HepG2 (cell line): ENCODE measurements around the gene ASXL1. TPM values are rescaled to one million over a fixed set of nuclear protein-coding genes. Genes with fewer than 3 reads are reported as not detected.

ENCODE experiments used
- AKNA ChIP-seq: sonication (generic); formaldehyde crosslinking; IDR thresholded peaks from 2 replicates; pipeline ENCODE4 v1.4.0; 2020; ENCODE audit warnings: missing genetic modification reagents, borderline replicate concordance
- CHCHD3 ChIP-seq: sonication (generic); formaldehyde crosslinking; IDR thresholded peaks from 2 replicates; pipeline ENCODE4 v1.8.0; 2022; ENCODE audit warnings: mild to moderate bottlenecking, missing genetic modification reagents, moderate library complexity
- GLI4 ChIP-seq: sonication (generic); formaldehyde crosslinking; IDR thresholded peaks from 2 replicates; pipeline ENCODE4 v1.5.1; 2020; ENCODE audit warnings: missing genetic modification reagents, mild to moderate bottlenecking, moderate library complexity, borderline replicate concordance
- JDP2 ChIP-seq: sonication (generic); formaldehyde crosslinking; IDR thresholded peaks from 2 replicates; pipeline ENCODE4 v1.8.1; 2022; ENCODE audit warnings: missing genetic modification reagents, borderline replicate concordance
- NCOA5 ChIP-seq: sonication (generic); formaldehyde crosslinking; IDR thresholded peaks from 2 replicates; pipeline ENCODE4 v1.4.0; 2020; ENCODE audit warnings: missing genetic modification reagents
- PAWR ChIP-seq: sonication (generic); formaldehyde crosslinking; IDR thresholded peaks from 2 replicates; pipeline ENCODE4 v1.4.0; 2020; ENCODE audit warnings: missing genetic modification reagents, mild to moderate bottlenecking, borderline replicate concordance
- POLR2A ChIP-seq, 2 experiments: IDR thresholded peaks; 2 replicates each; pipeline ENCODE4 v1.6.1; 2011; ENCODE audit warnings: low read depth in 2 of 2, low read length in 2 of 2, mild to moderate bottlenecking in 1 of 2, moderate library complexity in 1 of 2; ENCODE audit not compliant: insufficient read depth in 1 of 2
- STAG1 ChIP-seq: sonication (generic); formaldehyde crosslinking; IDR thresholded peaks from 2 replicates; pipeline ENCODE4 v1.4.0; 2020; ENCODE audit warnings: missing genetic modification reagents
- TAF15 ChIP-seq: fragments of 200-400 bp; formaldehyde crosslinking; IDR thresholded peaks from one replicate; pipeline ENCODE4 v1.6.1; 2018; ENCODE audit warnings: mild to moderate bottlenecking, low read depth, low read length; ENCODE audit not compliant: poor library complexity, severe bottlenecking
- XBP1 ChIP-seq: sonication (generic); formaldehyde crosslinking; IDR thresholded peaks from 2 replicates; pipeline ENCODE4 v1.5.0; 2020; ENCODE audit warnings: missing genetic modification reagents
- ZBTB4 ChIP-seq: sonication (generic); formaldehyde crosslinking; IDR thresholded peaks from 2 replicates; pipeline ENCODE4 v1.4.0; 2020; ENCODE audit warnings: missing genetic modification reagents, mild to moderate bottlenecking, borderline replicate concordance
- ZFX ChIP-seq: sonication (generic); formaldehyde crosslinking; IDR thresholded peaks from 2 replicates; pipeline ENCODE4 v1.4.0; 2020; ENCODE audit warnings: mild to moderate bottlenecking, low read depth, missing genetic modification reagents, moderate library complexity
- ZFYVE20 ChIP-seq: sonication (generic); formaldehyde crosslinking; IDR thresholded peaks from 2 replicates; pipeline ENCODE4 v1.8.0; 2023; ENCODE audit warnings: low read depth, mild to moderate bottlenecking, moderate library complexity, missing genetic modification reagents, borderline replicate concordance
- ZNF12 ChIP-seq: sonication (generic); formaldehyde crosslinking; IDR thresholded peaks from 2 replicates; pipeline ENCODE4 v1.5.0; 2020; ENCODE audit warnings: missing genetic modification reagents
- ZNF124 ChIP-seq: sonication (generic); formaldehyde crosslinking; IDR thresholded peaks from 2 replicates; pipeline ENCODE4 v1.4.0; 2020; ENCODE audit warnings: missing genetic modification reagents
- ZNF224 ChIP-seq: sonication (generic); formaldehyde crosslinking; IDR thresholded peaks from 2 replicates; pipeline ENCODE4 v1.5.0; 2020; ENCODE audit warnings: mild to moderate bottlenecking, missing genetic modification reagents
- ZNF343 ChIP-seq: sonication (generic); formaldehyde crosslinking; IDR thresholded peaks from 2 replicates; pipeline ENCODE4 v1.4.0; 2020; ENCODE audit warnings: mild to moderate bottlenecking, missing genetic modification reagents
- ZNF547 ChIP-seq: sonication (generic); formaldehyde crosslinking; IDR thresholded peaks from 2 replicates; pipeline ENCODE4 v1.5.1; 2020; ENCODE audit warnings: mild to moderate bottlenecking, missing genetic modification reagents
- ZNF766 ChIP-seq: sonication (generic); formaldehyde crosslinking; IDR thresholded peaks from 2 replicates; pipeline ENCODE4 v1.5.0; 2020; ENCODE audit warnings: missing genetic modification reagents, borderline replicate concordance
- polyA plus RNA-seq, 8 experiments: library from polyadenylated mRNA; depleted of rRNA in 3 of 8; stranded (reverse) in 7 of 8; unstranded in 1 of 8; fragments of >200 nt; fragmentation: Illumina TruSeq in 4 of 8; extraction: Trizol in 4 of 8; gene quantifications; 2 replicates each; pipeline versions ENCODE4 v1.2.1 to v1.2.3, GENCODE V29; 2011 to 2016; ENCODE audit warnings: low read depth in 4 of 8, missing spikeins in 1 of 8, mixed read lengths in 1 of 8; ENCODE audit not compliant: insufficient read depth in 1 of 8
- total RNA-seq, 5 experiments: library from RNA; depleted of rRNA; stranded (reverse); fragments of >200 nt; fragmentation: Illumina TruSeq; extraction: Trizol; gene quantifications; 2 replicates each; pipeline ENCODE4 v1.2.3, GENCODE V29; 2016; ENCODE audit warnings: low read depth in 1 of 5
- TF ChIP-seq, protein P1 (sequence below): sonication (generic); formaldehyde crosslinking; IDR thresholded peaks from 2 replicates; pipeline ENCODE4 v1.4.0; 2020; ENCODE audit warnings: missing genetic modification reagents

Gene ASXL1
- total and polyA plus RNA-seq, 2 of the 13 experiments (the other 11 are each of a cell fraction or from before 2014, with no cell fraction given), result 62.1 to 74.8 TPM

- TF ChIP-seq AKNA (CRISPR knock-in tag) (no peak), STAG1 (CRISPR knock-in tag) (no peak), GLI4 (CRISPR knock-in tag) (no peak), ZBTB4 (CRISPR knock-in tag) (0 out of 2 replicates have a peak, but pooled peaks have one; percentile 26), JDP2 (CRISPR knock-in tag) (no peak), ZNF224 (CRISPR knock-in tag) (no peak), TAF15 (no peak), ZNF12 (no peak), PAWR (CRISPR knock-in tag) (no peak), ZNF124 (CRISPR knock-in tag) (no peak), ZNF547 (peak; percentile 31; the same call in 1 of the 2 replicates), ZNF343 (CRISPR knock-in tag) (no peak), ZNF766 (no peak), XBP1 (no peak), ZFX (CRISPR knock-in tag) (no peak; the same call in 1 of the 2 replicates), ZFYVE20 (0 out of 2 replicates have a peak, but pooled peaks have one; percentile 41), POLR2A (IDR thresholded peaks at IDR 0.05; ENCODE audit: insufficient read depth in 1 of 2, low read depth in 2 of 2, low read length in 2 of 2) (peak in 1 of 2 experiments; percentile 35; a peak in 2 of 4 replicates), NCOA5 (CRISPR knock-in tag) (no peak), CHCHD3 (CRISPR knock-in tag) (no peak)
- TF ChIP-seq, protein P1, sequence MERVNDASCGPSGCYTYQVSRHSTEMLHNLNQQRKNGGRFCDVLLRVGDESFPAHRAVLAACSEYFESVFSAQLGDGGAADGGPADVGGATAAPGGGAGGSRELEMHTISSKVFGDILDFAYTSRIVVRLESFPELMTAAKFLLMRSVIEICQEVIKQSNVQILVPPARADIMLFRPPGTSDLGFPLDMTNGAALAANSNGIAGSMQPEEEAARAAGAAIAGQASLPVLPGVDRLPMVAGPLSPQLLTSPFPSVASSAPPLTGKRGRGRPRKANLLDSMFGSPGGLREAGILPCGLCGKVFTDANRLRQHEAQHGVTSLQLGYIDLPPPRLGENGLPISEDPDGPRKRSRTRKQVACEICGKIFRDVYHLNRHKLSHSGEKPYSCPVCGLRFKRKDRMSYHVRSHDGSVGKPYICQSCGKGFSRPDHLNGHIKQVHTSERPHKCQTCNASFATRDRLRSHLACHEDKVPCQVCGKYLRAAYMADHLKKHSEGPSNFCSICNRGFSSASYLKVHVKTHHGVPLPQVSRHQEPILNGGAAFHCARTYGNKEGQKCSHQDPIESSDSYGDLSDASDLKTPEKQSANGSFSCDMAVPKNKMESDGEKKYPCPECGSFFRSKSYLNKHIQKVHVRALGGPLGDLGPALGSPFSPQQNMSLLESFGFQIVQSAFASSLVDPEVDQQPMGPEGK, result no peak
These were observed 88.4 kb downstream of the ASXL1 start (continued) for GRCh38 chr20:32446301-32447100.
